Hematopoietic multipotent progenitor cell (in vitro differentiated cells): ENCODE data around the gene CAVIN2. TPM values are rescaled to one million over a fixed set of nuclear protein-coding genes. Genes with fewer than 3 reads are reported as not detected.
A peak's percentile ranks its signal among the peaks of the same experiment; 100 is the strongest.

Source experiments
- DNase-seq, 3 donors: peaks; one replicate each; pipeline ENCODE4 v3.0.0-alpha.2; 2011 to 2015; ENCODE audit warnings: low read depth in 2 of 3, low spot score in 2 of 3
- total RNA-seq: library from RNA; depleted of rRNA; stranded (reverse); fragments of >200 nt; gene quantifications from one replicate; pipeline ENCODE4 v1.2.3, GENCODE V29; 2012

The CAVIN2 gene
- total RNA-seq, 1 donor, result 39.0 TPM

GRCh38 chr2:191866195-191866594 is 19.3 kb upstream of the CAVIN2 start:
- DNase-seq, result no peak

- no peak for DNase-seq
These were observed 17.9 kb upstream of the CAVIN2 start for GRCh38 chr2:191864628-191865374.

GRCh38 chr2:191863988-191864387 is 17.1 kb upstream of the CAVIN2 start:
- no peak for DNase-seq

GRCh38 chr2:191862156-191862775 is 15.4 kb upstream of the CAVIN2 start:
- no peak for DNase-seq

- DNase-seq, result no peak
These were observed 14.0 kb upstream of the CAVIN2 start for GRCh38 chr2:191860760-191861466.

GRCh38 chr2:191859681-191860080 is 12.8 kb upstream of the CAVIN2 start:
- no peak for DNase-seq

- DNase-seq, result no peak
These were observed 11.0 kb upstream of the CAVIN2 start for GRCh38 chr2:191857886-191858285.

GRCh38 chr2:191857259-191857805 is 10.4 kb upstream of the CAVIN2 start:
- peak in 1 of 3 donors; percentile 60 for DNase-seq

- DNase-seq, result no peak
These were observed 9.4 kb upstream of the CAVIN2 start for GRCh38 chr2:191856111-191856876.

GRCh38 chr2:191855382-191855781 is 8.5 kb upstream of the CAVIN2 start:
- DNase-seq, result no peak

GRCh38 chr2:191854382-191855372 is 7.8 kb upstream of the CAVIN2 start:
- no peak for DNase-seq

GRCh38 chr2:191853843-191854242 is 7.0 kb upstream of the CAVIN2 start:
- peak in 1 of 3 donors; percentile 42 for DNase-seq

- DNase-seq, result no peak
These were observed 4.3 kb upstream of the CAVIN2 start for GRCh38 chr2:191851158-191851557.

- DNase-seq, result no peak
These were observed 2.2 kb upstream of the CAVIN2 start for GRCh38 chr2:191848771-191849767.

- DNase-seq, result no peak
These were observed 876 bp upstream of the CAVIN2 start for GRCh38 chr2:191847764-191848163.

GRCh38 chr2:191845876-191846514 is 893 bp downstream of the CAVIN2 start:
- DNase-seq, result no peak

- DNase-seq, result no peak
These were observed 1.6 kb downstream of the CAVIN2 start for GRCh38 chr2:191845248-191845715.

- DNase-seq, result no peak
These were observed 2.2 kb downstream of the CAVIN2 start for GRCh38 chr2:191844706-191845105.
